ENCODE measurements around the gene ANKIB1.

- TF ChIP-seq EZH2 (IDR thresholded peaks at IDR 0.05; ENCODE audit: insufficient read depth, poor library complexity, severe bottlenecking) = no peak
- TF ChIP-seq EZH2phosphoT487 (IDR thresholded peaks at IDR 0.05; ENCODE audit: insufficient read depth, low read depth) = no peak
These were observed 154.2 kb downstream of the ANKIB1 start for GRCh38 chr7:92400013-92400412.
